Skeletal muscle cell (primary cell): ENCODE results near the gene CDH13.

Experiments used
- DNase-seq: peaks from one replicate; pipeline ENCODE4 v3.0.0-alpha.2; 2010; ENCODE audit warnings: low read depth
- H3K4me3 ChIP-seq: 2 replicates; pipeline ENCODE4 v1.5.1; 2011; ENCODE audit warnings: low read depth, mild to moderate bottlenecking, control low read depth, low read length, moderate library complexity

The CDH13 gene

DNA sequence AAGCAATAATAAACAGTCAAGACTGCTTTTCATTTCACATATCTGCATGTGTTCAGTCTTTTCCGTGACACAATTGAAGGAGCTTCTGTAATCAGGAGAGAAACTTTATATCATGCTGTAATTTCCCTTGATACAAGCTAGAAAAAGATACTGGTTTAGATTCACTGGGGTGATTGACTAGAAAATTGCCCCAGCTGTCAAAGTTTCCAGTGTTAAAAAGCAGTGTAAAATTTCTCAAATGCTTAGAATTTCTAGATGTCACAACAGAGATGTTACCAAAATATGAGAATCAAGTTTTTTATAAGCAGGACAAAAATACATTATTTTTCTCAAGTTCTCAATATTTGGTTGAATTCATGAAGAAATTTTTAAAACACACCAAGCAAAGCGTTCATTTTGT is 888.6 kb downstream of the CDH13 start:
- no peak for DNase-seq
- H3K4me3 ChIP-seq: no peak overlapping the region

GRCh38 chr16:83516931-83517330 is 890.2 kb downstream of the CDH13 start:
- no peak overlapping the region for H3K4me3 ChIP-seq
- DNase-seq: no peak

- no peak for DNase-seq
- no peak overlapping the region for H3K4me3 ChIP-seq
Measured at GRCh38 chr16:83517398-83517797, 890.6 kb downstream of the CDH13 start.

DNA sequence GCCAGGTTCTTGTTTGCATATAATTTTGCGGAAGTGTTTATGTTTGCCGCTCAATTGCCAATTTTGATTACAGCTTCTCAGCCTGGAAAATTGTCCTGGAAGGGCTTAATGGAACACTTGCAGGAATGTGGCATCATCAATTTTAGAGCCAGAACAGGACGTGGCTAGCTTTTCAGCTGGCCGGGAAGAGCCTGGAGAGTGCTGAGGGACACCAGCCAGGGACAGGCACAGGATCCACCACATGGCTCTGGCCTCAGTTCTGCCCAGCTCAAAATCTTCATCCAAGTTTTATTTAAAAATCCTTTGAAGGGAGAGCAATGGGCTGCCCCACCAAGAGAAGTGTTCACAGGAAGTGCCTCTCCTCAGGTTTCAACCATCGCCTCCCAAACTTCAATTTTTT is 893.8 kb downstream of the CDH13 start:
- H3K4me3 ChIP-seq: no peak overlapping the region
- DNase-seq: no peak

- H3K4me3 ChIP-seq: no peak overlapping the region
- DNase-seq: peak; percentile 73
Measured at GRCh38 chr16:83530293-83530692, 903.5 kb downstream of the CDH13 start.

DNA sequence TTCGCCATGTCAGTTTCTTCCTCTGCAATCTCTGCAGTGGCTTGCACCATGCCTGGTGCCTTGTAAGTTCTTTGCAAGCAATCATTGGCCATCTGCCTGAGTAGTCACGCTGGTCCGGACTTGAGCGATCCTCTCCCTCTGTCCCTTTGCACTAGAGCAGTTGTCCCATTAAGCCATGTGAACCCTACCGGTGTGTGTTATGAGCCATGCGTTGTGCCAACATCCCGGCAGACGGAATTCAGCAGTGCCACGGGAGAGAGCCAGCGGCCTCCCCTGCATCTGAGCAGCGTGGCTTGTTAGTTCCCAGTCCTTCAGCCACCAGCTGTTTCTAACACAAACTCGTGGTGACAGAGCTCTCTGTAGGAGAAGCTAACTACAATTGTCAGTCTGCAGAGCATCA is 905.9 kb downstream of the CDH13 start:
- no peak overlapping the region for H3K4me3 ChIP-seq
- no peak for DNase-seq

GRCh38 chr16:83533193-83533592 is 906.4 kb downstream of the CDH13 start:
- H3K4me3 ChIP-seq: no peak overlapping the region
- peak; percentile 31 for DNase-seq

DNA sequence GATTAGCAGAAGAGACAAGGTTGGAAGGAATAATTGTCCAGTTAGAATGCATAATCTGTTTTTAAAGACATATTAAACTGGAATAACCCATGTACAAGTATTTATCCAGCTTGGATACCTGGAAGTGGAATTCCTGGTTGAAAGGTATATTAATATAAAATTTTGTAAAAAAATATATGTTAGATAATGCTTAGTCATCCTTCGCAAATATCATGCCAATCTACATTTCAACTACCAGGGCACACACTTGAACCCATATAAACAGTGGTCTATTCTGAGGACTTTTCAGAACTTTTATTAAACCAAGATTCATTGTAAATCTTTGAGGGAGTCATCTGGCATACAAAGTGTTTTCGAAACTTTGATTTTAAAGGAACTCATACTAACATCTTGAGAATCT is 911.9 kb downstream of the CDH13 start:
- no peak for DNase-seq
- H3K4me3 ChIP-seq: no peak overlapping the region

DNA sequence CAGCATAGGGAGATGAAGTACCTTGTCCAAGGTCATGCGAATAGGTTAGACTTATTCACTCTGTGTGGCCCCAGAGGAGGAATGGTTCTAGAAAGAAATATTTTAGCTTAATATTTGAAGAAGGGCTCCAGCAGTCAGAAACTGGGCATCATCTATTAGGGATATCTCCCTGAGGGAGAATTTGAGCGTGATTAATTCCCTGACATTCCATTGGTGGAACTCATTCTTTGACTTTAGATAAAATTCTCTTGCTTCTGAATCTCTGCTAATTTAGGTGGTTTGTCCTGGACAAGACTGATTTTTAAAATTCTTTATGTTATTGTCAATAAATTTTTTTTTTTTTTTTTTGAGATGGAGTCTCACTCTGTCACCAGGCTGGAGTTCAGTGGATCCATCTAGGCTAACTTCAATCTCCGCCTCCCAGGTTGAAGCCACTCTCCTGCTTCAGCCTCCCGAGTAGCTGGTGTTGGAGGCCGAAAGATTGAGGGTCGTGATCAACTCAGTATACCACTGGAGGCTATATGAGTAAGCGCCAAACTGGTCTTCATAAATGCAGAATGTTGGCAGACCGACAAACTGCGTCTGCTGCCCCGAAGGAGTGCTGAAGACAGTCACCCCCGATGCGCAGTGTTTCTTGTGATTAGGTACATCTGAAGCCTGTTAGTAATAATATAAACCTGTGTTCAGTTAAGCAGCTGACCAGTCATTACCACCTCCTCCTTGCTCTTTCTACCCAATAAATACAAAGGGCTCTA is 913.1 kb downstream of the CDH13 start:
- H3K4me3 ChIP-seq: no peak overlapping the region
- no peak for DNase-seq

- DNase-seq: no peak
- no peak overlapping the region for H3K4me3 ChIP-seq
Measured at GRCh38 chr16:83541231-83541630, 914.5 kb downstream of the CDH13 start.

DNA sequence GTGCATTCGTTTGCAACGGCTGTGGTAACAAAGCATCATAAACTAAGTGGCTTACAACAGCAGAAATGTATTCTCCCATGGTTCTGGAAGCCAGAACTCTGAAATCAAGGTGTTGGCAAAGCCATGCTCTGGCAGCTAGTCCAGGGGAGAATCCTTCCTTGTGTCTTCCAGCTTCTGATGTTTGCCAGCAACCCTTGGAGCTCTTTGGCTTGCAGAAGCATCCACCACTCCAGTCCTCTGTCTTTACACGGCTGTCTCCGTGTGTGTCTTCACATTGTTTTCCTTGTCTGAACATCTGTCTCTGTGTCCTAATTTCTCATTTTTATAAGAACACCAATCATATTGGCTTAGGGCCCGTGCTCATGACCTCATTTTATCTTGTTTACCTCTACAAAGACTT is 915.7 kb downstream of the CDH13 start:
- H3K4me3 ChIP-seq: no peak overlapping the region
- DNase-seq: no peak

GRCh38 chr16:83549316-83550182 is 922.8 kb downstream of the CDH13 start:
- no peak overlapping the region for H3K4me3 ChIP-seq

GRCh38 chr16:83550183-83550569 is 923.4 kb downstream of the CDH13 start:
- H3K4me3 ChIP-seq: no peak overlapping the region
- DNase-seq: no peak

More at GRCh38 chr16:83549316-83550182, 922.8 kb downstream of the CDH13 start:
- DNase-seq: no peak

DNA sequence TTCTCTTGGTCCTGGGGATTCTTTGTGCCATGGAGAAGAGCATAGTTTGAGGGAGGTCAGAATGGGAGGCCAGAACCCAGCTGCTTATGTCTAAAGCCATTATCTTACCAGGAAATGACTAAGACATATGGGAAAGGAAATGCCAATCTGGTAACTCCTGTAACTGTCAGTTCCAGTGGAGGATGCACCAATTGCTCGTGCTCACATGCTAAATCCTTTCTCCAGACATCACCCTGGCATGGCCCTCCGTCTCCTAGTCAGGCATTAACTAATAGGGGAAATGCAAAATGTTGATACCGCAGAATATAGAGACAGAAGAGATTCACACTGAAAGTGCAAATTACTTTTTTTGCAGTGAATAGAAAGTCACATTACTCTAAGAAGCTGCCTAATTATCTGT is 925.5 kb downstream of the CDH13 start:
- no peak overlapping the region for H3K4me3 ChIP-seq
- DNase-seq: peak; percentile 24

DNA sequence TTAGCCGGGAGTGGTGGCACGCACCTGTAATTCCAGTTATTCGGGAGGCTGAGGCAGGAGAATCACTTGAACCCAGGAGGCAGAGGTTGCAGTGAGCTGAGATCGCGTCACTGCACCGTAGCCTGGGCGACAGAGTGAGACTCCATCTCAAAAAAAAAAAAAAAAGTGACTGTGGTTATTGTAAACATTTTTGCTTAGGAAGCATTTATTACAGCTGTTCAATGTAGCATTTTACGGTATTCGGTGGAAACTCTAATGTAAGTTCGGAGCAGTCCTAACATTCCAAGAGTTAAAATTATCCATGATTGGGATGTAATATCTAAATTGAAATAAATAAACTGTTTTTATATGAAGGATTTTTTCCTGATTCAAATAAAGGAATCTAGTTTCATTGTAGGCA is 926.2 kb downstream of the CDH13 start:
- no peak for DNase-seq
- no peak overlapping the region for H3K4me3 ChIP-seq

DNA sequence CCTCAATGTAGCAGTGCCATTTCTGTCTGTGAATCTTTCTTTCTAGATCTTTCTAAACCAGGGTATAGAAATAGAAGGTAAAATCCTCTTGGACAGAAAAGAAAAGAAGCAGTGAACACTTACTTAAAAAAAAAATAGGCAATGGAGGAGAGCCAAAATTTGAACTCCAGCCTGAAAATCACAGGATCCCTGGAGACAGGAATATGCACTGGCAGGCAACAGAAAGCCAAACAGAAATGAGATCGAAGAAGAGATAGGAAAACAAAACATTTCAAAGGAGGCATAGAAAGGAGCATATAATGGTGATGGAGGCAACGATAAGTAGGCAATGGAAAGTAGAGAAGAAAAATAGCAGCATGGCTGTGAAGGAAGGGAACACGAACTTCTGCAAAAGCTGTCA is 927.3 kb downstream of the CDH13 start:
- no peak overlapping the region for H3K4me3 ChIP-seq
- no peak for DNase-seq

- no peak for DNase-seq
- H3K4me3 ChIP-seq: no peak overlapping the region
Measured at GRCh38 chr16:83554540-83554939, 927.8 kb downstream of the CDH13 start.

DNA sequence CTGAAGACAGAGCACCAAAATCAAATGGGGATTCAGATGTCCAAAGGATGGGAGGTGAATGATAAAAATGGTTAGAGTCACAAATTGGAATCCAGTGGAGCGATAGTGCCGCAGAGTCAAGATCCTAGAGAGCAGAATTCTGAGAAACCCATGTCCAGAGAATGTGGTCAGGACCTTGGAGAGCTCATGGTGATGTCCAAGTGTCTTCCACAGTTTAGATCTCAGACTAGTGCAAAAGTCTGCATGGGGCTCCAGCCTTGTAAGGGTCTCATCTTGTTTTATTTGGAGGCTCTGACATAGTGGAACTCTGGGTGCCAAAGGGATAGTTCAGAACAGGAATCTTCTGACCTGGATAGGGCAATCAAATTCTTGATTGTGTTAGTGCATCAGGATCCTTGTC is 935.1 kb downstream of the CDH13 start:
- H3K4me3 ChIP-seq: no peak overlapping the region
- DNase-seq: no peak

DNA sequence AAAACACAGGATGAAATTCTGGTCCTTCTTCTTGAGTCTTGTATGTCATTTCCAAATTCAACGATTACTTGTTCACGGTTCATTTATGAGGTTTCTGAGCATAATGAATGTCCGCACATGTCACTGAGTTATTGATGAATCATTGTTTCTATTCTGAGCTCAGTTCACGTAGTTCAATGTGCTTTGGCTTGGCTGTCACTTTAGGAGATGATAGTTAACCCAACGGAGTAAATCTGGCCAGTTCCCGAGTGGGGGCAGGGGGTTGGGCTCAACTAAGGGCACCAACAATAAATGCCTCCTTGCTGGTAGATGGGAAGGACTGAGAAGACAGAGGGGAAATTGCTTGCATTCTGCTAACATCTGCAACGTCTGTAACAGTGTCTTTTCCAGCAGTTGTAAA is 941.6 kb downstream of the CDH13 start:
- no peak overlapping the region for H3K4me3 ChIP-seq
- no peak for DNase-seq

DNA sequence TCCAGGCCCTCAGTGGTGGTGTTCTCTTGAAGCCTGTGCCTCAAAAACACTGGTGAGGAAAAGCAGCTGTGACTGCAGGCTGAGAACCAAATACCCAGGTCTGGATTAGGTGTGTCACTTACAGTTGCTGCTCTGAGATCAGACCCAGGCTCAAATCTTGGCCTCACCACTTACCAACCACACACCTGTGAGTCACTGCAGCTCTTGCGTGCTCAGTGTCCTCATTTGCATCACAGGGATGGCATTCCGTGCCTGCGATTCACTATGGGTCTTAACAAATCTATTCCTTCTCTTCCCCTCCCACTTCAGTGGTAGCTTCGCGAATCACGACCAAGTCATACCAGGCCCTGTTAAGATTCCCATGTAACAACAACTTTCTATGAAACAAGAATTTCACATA is 947.6 kb downstream of the CDH13 start:
- peak; percentile 84 for DNase-seq
- H3K4me3 ChIP-seq: no peak overlapping the region
